ENCODE results near the gene GNG8. TPM values are rescaled to one million over a fixed set of nuclear protein-coding genes. Genes with fewer than 3 reads are reported as not detected.

Gene GNG8
- total and polyA plus RNA-seq, 9 of the 15 experiments (the other 6 are each of a cell fraction or from before 2014, with no cell fraction given), result 1.3 TPM; not detected in 8

GRCh38 chr19:46624958-46625661 lies 10.9 kb downstream of the GNG8 start, which contains the start of gene PTGIR (continued):
- TF ChIP-seq TEAD4 (IDR thresholded peaks at IDR 0.05; ENCODE audit: low read length), result no peak
- TF ChIP-seq TEAD4 (CRISPR knock-in tag; IDR thresholded peaks at IDR 0.05; ENCODE audit: borderline replicate concordance), result no peak
- peak; percentile 90 for TF ChIP-seq CTBP1 (IDR thresholded peaks at IDR 0.05; ENCODE audit: borderline replicate concordance)
- TF ChIP-seq MEIS2 (IDR thresholded peaks at IDR 0.05; ENCODE audit: partially characterized antibody), result no peak
- TF ChIP-seq NFE2 (IDR thresholded peaks at IDR 0.05; ENCODE audit: low read depth), result peak; percentile 72
- no peak for TF ChIP-seq POLR3A (IDR thresholded peaks at IDR 0.05; ENCODE audit: borderline replicate concordance, extremely low read depth, insufficient read depth, insufficient read length)
- no peak for TF ChIP-seq MTA2 (IDR thresholded peaks at IDR 0.05; ENCODE audit: low read depth)
- no peak for TF ChIP-seq ARHGAP35 (IDR thresholded peaks at IDR 0.05; ENCODE audit: partially characterized antibody)
- TF ChIP-seq ZNF431 (CRISPR knock-in tag; IDR thresholded peaks at IDR 0.05), result no peak
- peak; percentile 84 for TF ChIP-seq ZNF263 (CRISPR knock-in tag; IDR thresholded peaks at IDR 0.05; ENCODE audit: borderline replicate concordance)
- TF ChIP-seq FOSL1 (tag; conservative IDR thresholded peaks at IDR 0.05), result peak; percentile 29; the same call in 1 of the 2 replicates
- TF ChIP-seq SMC3 (conservative IDR thresholded peaks at IDR 0.05; ENCODE audit: insufficient read depth, low read depth, low read length), result no peak
- TF ChIP-seq KDM1A (IDR thresholded peaks at IDR 0.05), result peak; percentile 68 to 79; a peak in 2 of 4 replicates
- no peak for TF ChIP-seq ZBTB17 (CRISPR knock-in tag; IDR thresholded peaks at IDR 0.05)
- TF ChIP-seq SAFB2 (IDR thresholded peaks at IDR 0.05; ENCODE audit: borderline replicate concordance, low read depth, low read length, severe bottlenecking), result no peak
- no peak for TF ChIP-seq NCOA2 (IDR thresholded peaks at IDR 0.05; ENCODE audit: partially characterized antibody in 2 of 2)
- no peak for TF ChIP-seq SRF (CRISPR knock-in tag; IDR thresholded peaks at IDR 0.05)
- TF ChIP-seq ZNF561 (CRISPR knock-in tag; conservative IDR thresholded peaks at IDR 0.05), result no peak
- no peak for TF ChIP-seq EWSR1 (IDR thresholded peaks at IDR 0.05; ENCODE audit: borderline replicate concordance, low read depth, partially characterized antibody)
- peak; percentile 83 for TF ChIP-seq HDGF (IDR thresholded peaks at IDR 0.05)
- no peak for TF ChIP-seq THRAP3 (IDR thresholded peaks at IDR 0.05; ENCODE audit: borderline replicate concordance)
- TF ChIP-seq L3MBTL2 (IDR thresholded peaks at IDR 0.05), result peak; percentile 35; the same call in 1 of the 2 replicates
- TF ChIP-seq RCOR1 (IDR thresholded peaks at IDR 0.05; ENCODE audit: borderline replicate concordance in 1 of 2, low read depth in 2 of 2, low read length in 2 of 2), result peak in 1 of 2 experiments; percentile 39; a peak in 1 of 4 replicates
- peak; percentile 27; the same call in 1 of the 2 replicates for TF ChIP-seq ARID1B (IDR thresholded peaks at IDR 0.05)
- TF ChIP-seq ZNF316 (IDR thresholded peaks at IDR 0.05), result peak; percentile 34; the same call in 1 of the 2 replicates
- no peak for TF ChIP-seq RBBP5 (IDR thresholded peaks at IDR 0.05; ENCODE audit: borderline replicate concordance, insufficient read depth, low read length, poor library complexity, severe bottlenecking)
- no peak for TF ChIP-seq ZNF778 (CRISPR knock-in tag; IDR thresholded peaks at IDR 0.05)
- 0 out of 2 replicates have a peak, but pooled peaks have one; percentile 47 for TF ChIP-seq HLTF (IDR thresholded peaks at IDR 0.05)
- peak; percentile 27; the same call in 1 of the 2 replicates for TF ChIP-seq ATF3 (IDR thresholded peaks at IDR 0.05)
- no peak for TF ChIP-seq ATF3 (CRISPR knock-in tag; conservative IDR thresholded peaks at IDR 0.05)
- TF ChIP-seq BCOR (IDR thresholded peaks at IDR 0.05), result no peak
- TF ChIP-seq ZNF3 (CRISPR knock-in tag; IDR thresholded peaks at IDR 0.05), result no peak
- peak; percentile 51 for TF ChIP-seq C11orf30 (IDR thresholded peaks at IDR 0.05; ENCODE audit: low read depth)

Data from K562 (cell line).